HS-5 (cell line): Measurements from ENCODE around the gene TPCN2.
"Not testable (repeated sequence)": the region's sequence is repeated elsewhere in the genome, so short reads cannot be mapped to it uniquely, and the experiment has no call there.

Experiments used
- DNase-seq: peaks from one replicate; pipeline ENCODE4 v3.0.0-alpha.2; 2012; ENCODE audit warnings: low read depth

The TPCN2 gene

DNA sequence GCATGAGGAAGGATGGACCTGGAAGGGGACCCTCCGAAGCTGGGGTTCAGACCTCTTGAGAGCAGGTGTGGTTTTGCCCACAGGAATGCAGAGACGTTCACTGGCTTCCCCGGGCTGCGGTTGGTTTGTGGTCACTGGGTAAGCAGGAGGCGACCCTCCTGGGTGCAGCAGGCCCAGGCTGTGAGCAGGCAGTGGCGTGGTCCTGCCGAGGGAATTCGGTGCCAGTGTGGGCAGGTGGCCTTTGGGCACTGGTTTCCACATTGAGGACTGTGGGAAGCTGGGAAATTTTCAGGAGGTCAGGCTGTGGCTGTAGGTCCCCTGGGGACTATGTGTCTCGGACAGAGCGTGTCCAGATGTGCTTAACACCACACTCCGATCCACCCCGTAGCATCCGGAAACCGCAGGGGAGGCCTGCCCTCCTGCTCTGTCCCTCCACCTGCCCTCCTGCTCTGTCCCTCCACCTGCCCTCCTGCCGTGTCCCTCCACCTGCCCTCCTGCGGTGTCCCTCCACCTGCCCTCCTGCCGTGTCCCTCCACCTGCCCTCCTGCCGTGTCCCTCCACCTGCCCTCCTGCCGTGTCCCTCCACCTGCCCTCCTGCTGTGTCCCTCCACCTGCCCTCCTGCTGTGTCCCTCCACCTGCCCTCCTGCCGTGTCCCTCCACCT, 27.5 kb downstream of the TPCN2 start:
- DNase-seq = no peak

DNA sequence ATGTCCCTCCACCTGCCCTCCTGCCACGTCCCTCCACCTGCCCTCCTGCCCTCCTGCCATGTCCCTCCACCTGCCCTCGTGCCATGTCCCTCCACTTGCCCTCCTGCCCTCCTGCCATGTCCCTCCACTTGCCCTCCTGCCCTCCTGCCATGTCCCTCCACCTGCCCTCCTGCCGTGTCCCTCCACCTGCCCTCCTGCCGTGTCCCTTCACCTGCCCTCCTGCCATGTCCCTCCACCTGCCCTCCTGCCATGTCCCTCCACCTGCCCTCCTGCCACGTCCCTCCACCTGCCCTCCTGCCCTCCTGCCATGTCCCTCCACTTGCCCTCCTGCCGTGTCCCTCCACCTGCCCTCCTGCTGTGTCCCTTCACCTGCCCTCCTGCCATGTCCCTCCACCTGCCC, 28.2 kb downstream of the TPCN2 start:
- not testable (repeated sequence) for DNase-seq

DNA sequence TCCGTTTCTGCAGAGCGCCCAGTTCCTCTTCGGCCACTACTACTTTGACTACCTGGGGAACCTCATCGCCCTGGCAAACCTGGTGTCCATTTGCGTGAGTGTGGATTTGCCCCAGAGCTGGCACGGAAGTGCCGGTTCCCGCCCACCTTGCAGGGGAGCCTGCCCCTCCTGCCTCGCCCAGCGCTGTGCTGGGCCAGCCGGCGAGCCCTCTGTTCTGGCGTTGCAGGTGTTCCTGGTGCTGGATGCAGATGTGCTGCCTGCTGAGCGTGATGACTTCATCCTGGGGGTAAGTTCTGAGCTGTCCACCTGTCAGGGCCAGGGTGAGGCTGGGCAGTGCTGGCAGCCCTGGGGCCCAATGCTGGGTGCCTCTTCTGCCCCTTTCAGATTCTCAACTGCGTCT, 29.8 kb downstream of the TPCN2 start:
- DNase-seq = no peak

DNA sequence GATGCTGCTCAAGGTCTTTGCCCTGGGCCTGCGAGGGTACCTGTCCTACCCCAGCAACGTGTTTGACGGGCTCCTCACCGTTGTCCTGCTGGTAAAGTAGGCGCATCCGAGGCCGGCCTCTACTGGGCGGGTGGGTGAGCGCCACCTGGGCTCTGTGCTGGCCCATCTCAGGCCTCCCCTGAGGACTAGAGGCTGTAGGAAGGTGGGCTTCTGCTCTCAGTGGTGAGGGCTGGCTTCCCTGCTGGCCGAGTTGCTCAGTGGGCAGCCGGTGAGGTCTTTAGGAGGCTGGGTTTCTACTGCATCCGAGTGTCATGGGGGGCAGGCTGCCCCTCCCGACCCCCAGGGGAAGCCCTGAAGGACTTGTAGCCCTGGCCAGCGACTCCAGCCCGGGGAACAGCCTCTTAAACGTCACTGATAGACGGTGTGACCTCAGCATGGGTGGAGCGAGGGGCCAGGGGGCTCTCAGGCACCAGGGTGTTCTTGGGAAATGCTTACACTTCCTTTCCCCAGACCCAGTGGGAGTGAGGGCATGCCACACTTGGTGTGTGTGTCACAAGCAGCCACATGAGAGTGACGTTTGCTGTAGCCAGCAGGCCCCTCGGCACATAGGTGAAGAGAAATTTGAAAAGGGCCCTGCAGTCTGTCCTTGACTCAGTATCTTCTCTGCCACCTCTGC, 30.3 kb downstream of the TPCN2 start:
- DNase-seq = no peak

DNA sequence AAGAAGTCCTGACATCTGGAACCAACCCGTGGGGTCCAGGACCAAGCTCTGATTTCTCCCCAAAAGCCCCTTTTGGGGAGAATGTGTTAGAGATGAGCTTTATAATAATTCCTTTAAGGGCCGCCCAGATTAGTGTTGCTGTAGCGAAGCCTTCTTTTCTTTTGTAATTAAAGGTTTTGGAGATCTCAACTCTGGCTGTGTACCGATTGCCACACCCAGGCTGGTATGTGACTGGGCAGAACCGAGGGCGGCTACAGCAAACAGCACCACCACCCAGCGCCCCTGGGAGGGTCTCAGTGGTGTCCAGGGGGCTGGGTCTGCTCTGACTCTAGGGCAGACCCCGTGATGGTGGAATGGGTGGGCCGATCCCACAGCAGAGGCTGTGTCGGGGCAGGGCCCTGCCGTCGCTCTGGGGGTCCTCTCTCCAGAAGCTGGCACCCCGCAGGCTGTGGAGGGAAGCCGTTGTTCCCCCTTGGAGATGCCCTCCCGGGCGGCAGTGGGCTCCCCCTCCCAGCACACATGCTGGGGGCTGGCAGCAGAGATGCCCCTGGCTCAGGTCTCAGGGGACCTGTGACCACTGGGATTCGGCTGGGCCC, 31.0 kb downstream of the TPCN2 start:
- no peak for DNase-seq

DNA sequence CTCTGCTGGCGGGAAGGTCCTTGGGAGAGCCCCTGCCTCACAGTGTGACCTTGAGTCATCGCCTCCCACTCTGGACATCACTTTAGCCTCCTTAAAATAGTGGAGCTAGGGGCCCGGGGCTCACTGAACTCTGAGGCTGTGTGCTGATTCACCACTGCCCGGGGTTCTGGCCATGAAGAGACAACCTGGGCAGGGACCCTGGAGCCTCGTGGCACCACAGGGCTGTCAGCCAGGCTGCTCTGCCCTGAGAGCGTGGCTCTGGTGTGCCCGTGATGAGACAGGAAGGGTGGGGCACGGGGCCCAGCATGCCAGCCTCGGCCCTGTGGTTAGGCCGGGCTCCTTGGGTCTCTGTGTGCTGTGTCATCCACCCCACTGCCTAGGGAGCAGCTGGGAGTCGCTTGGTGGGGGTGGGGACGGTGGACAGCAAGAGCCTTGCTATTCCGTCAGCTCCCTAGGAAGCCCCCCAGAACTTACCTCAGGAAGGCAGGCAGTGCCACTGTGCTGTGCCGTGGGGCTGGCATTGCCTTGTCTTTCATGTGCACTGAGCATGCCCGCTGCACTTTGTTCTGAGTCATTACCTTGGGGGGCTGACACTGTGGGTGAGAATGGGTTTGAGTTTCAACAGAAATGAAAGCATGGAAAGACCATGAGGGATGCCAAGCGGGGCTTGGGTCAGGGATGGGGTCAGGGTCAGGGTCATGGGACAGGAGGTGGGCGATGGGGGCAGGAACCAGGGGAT, 31.7 kb downstream of the TPCN2 start:
- DNase-seq = no peak

DNA sequence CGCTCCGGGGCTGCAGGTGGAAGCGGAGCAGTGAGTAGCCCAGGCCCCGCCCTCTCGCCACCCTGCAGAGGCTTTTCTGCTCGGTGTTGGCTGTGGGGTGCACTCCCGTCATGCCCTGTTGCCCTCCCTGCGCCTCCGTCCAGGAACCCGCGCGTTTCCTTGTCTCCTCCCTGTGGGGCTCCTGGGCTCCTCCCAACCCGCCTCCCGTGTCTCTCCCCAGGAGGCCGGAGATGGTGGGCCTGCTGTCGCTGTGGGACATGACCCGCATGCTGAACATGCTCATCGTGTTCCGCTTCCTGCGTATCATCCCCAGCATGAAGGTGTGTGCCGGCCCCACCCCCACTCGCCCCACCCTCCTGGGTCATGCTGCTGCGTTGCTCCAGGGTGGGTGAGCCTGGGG, 32.4 kb downstream of the TPCN2 start:
- no peak for DNase-seq

DNA sequence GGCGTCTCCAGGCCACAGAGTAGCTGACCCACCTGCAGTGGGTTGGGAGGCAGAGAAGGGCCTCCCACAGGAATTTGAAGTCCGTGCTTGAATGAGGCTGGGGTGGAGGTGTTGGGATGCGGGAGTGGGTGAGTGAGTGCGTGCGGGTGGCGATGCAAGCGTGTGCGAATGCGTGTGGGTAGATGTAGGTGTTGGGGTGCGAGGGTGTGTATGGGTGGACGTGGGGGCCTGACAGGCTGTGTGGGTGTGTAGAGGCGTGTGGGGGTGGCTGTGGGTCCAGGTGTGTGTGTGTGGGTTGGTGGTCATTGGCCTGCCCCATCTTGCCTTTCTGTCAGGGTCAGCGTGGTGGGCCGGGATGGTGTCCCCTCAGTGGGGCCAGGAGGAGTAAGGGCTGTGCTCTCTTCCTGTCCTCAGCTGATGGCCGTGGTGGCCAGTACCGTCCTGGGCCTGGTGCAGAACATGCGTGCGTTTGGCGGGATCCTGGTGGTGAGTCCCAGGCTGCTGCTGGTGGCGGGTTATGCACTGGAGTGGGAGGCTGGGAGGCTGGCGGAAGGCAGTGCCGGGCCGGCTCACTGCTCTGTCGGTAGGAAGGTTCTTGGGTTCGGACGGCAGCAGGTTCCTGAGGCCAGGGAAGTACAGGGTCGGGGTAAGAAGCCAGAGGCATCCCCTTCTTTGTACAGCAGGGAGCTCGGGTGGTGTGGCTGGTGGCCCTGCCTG, 35.0 kb downstream of the TPCN2 start:
- no peak for DNase-seq

DNA sequence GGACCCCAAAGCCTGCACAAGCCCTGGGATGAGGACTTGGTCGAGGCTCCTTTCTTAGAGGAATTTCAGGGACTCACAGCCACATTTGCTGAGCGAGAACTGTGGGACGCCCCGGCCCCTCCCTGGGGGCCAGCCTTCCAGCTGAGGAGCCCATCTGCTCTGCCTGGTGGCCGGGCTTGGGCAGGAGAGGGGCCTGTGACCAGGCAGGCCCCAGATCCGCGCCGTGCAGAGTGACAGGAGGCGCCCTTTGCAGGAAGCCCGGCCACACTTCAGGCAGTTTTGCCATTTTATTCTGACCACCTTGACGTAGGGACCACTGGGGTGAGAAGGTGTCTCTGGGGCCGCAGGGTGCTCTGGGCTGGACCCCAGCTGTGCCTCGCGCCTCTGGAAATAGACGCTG, 35.6 kb downstream of the TPCN2 start:
- DNase-seq = no peak

DNA sequence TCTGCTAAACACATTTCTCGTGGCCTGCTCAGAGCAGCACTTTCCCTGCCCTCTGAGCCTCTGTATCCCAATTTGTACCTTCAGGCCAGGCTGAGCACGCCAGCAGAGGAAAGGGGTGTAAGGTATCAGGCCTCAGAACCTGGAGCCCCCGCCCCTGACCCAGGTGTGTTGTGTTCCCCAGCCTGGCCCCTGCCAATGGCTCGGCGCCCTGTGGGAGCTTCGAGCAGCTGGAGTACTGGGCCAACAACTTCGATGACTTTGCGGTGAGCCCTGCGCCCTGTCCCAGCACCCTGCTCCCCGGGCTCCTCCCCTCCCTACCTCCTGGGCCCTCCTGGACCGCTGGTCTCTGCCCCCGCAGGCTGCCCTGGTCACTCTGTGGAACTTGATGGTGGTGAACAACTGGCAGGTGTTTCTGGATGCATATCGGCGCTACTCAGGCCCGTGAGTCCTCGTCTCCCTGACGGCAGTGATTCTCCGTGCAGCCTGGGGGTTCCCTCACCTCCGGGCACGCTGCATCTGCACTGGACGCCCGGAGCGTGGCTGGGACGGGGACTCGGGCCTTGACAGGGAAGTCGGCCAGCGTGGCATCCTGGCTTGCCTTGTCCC, 36.9 kb downstream of the TPCN2 start:
- DNase-seq = no peak

DNA sequence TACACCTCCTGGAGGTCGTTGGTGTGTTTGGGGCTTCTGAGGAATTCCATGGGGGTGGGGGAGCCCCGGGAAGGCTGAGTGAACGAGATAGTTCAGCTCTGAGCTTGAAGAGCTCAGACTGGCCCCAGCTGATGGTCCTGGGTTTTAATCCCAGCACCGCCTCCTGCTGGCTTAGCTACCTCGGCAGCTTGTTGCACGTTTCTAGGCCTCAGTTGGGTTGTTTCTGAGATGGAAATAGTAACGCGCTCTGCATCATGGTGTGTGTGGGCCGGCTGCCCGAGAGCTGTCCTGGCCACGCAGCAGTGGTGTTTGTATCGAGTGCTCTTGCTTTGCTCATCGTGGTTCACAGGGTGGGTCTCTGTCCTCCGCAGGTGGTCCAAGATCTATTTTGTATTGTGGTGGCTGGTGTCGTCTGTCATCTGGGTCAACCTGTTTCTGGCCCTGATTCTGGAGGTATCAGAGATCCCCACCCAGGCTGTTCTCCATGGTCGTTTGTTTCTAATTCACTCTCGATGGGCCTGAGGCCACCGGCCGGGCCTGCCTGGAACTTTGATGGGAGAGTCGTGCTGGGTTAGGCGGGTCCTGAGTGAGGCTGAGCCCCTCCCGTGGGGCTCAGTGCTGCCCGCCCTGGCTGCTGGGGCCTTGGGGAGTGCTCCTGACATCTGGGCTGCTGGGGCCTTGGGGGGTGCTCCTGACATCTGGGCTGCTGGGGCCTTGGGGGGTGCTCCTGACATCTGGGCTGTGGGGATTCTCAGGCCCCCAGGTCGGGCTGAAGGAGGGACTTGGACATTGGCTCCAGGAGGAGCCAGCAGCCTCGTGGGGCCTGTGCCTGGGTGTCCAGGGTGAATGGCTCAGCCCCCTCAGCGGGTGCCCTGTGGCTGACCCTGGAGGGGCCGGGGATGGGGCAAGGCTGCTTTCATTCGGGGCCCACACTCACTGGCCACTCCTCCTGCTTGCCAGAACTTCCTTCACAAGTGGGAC, 37.7 kb downstream of the TPCN2 start:
- no peak for DNase-seq

DNA sequence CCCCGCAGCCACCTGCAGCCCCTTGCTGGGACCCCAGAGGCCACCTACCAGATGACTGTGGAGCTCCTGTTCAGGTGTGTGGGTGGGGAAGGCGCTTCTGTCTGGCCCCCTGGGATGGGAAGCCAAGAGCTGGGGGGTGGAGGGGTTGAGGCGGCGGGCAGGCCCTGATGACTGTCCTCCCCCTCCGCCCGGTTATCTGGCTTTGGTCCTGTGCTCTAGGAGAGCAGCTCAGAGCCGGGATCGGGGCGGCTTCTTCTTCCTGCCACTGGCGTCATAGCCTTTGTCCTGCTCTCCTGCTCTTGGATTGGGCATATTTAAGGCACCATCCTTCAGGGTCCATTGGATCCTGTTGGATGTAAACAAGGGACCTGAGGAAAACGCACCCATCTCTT, 38.4 kb downstream of the TPCN2 start:
- no peak for DNase-seq

DNA sequence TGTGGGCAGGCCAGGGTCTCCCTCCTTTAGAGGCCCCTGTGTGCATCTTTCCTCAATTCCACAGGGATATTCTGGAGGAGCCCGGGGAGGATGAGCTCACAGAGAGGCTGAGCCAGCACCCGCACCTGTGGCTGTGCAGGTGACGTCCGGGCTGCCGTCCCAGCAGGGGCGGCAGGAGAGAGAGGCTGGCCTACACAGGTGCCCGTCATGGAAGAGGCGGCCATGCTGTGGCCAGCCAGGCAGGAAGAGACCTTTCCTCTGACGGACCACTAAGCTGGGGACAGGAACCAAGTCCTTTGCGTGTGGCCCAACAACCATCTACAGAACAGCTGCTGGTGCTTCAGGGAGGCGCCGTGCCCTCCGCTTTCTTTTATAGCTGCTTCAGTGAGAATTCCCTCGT, 39.1 kb downstream of the TPCN2 start:
- DNase-seq = no peak

DNA sequence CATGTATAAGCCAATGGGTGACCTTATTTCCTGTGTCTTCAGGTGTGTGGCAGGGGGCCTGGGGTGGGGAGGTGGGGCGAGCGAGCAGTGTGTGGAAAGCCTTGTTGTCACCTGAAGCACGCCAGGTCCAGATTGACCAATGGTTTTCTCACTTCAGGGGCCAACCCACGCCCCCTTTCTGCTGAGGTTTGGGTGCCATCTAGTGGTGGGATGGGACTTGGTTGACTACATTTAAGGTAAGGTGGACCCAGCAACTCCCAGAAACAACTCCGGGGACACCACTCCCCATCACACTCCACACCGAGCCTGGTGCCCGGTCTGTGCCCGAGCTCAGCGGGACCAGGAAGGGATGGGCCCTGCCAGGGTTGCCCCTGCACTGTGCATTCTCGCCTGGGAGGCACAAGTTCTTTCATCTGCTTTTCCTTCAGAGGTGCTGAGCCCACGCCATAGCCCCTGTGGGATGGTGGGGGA, 40.0 kb downstream of the TPCN2 start:
- no peak for DNase-seq

DNA sequence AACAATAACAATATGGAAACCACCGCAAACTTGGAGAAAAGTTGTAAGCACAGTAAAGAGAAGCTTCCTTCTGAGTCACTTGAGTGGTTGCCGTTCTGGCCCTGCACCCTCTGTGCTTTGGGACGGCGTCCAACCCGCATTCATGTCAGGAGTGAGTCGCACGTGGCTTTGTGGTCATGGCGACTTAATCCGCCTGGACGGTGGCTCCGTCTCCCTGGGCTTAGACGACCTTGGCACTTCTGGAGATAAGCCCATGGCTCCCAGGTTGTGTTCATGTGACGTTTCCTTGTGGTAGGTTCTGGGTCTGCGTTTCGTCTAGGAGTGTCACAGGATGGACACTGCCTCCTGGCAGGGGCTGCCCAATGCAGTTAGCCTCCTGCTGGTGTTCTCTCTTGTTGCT, 40.5 kb downstream of the TPCN2 start:
- peak; percentile 44 for DNase-seq

DNA sequence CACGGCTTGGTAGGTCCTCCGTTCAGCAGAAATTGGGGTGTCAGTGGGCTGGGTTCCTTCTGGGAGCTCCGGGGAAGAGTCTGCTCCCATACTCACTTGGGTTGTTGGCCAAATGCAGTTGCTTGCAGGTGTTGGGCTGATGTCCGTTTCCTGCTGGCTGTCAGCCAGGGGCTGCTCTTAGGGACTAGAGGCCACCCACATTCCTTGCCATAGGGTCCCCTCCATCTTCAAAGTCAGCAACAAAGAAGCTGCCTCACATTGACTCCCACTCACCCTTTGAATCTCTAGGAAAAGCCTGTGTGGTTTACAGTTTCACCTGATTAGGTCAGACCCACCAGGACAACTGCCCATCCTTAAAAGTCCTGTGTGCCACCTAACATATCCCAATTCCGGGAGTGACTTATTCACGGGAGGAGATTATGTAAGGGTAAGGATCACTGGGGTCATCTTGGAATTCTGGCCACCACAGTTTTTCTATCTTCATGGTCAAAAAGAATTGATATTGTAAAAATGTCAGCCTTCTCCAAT, 43.0 kb downstream of the TPCN2 start:
- DNase-seq = no peak

DNA sequence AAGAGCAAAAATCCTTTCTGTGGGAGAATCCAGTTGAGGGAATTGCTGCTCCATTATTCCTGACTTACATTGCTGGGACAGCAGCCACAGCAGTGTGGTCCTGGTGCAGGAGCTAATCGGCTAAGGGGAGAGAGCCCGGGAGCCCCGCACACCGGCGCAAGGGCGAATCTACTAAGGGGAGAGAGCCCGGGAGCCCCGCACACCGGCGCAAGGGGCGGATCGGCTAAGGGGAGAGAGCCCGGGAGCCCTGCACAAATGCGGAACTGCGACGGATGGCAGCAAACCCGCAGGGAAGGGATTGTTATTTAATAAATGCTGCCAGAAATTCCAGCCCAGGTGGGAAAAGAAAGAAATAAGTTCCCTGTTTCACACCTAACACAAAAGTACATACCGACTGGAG, 43.5 kb downstream of the TPCN2 start:
- DNase-seq = no peak

DNA sequence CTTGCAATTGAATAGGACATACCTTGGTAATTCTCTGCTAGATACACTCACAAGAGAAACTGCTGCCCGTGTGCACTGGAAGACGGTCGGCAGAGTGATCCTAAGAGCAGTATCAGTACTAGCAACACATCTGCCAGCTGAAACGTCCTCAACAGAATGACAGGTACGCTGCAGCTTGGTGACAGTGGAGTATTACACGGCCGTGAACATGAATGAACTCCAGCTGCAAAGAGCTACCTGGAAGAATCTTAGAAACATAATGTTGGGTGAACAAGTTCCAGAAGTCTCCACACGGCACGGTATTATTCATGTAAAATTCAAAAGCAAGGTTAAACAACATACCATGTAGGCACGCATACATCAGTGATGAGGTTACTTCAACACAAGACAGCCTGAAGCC, 44.4 kb downstream of the TPCN2 start:
- no peak for DNase-seq

DNA sequence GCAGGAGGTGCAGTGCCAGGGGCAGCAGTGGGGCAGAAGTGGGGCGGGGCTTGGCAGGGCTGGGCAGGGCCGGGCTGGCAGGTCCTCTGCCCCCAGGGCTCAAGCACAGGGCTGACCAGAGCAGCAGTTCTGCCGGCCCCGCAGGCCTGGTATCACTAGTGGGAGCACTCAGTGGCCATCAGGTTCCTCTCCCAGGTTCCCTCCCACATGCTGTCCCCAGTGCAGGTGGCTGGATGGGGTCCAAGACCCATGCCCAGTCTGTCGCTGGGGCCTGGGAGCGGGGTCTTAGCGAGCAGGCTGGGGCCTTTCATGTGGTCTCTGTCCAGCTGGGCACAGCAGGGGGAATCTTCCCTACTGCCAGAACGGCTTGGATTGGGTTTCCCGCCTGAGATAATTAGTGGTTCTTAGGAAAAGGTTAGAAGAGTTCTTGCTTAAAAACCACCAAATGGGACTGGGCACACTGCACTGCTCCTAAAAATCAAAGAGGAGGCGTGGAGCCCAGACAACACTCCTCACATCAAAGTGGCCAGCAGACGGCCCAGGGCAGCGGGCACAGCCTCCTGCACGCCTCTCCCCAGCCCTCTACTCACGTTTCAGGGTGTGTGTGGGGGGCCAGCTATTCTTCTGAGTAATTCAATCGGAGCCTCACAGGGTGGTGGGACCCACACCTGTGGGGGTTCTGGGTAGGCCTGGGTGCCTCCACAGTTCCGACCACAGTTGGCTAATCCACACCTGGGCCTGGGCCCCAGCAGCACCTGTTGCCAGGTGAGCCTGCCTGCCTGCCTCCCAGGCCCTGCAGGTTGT, 45.6 kb downstream of the TPCN2 start:
- DNase-seq = no peak

DNA sequence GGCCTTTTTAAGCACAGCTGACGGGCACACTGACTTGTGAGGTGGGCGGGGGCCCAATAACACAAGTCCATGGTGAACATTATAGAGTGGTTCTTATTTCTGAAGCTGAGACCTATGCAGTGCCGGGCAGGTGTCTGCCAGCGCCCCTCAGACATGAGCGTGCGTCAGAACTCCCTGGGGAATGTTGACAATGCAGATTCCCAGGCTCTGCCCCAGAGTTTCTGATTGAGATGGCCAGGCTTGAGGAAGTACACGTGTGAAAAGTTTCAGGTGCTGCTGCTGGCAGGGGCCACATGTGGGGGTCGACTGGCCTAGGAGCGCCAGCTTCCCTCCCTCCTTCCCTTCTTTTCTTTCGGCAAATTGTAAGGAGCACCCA, 46.2 kb downstream of the TPCN2 start:
- no peak for DNase-seq
